OCI-LY1 (cell line): ENCODE data around the gene ARHGEF4.

ENCODE experiments used
- EZH2 ChIP-seq: fragments of 200-600 bp; sonication (generic), shearing (Covaris generic); IDR thresholded peaks from 2 replicates; pipeline ENCODE4 v1.8.0; 2017; ENCODE audit warnings: borderline replicate concordance, mixed run types, mild to moderate bottlenecking, antibody characterized with exemption, low read length, moderate library complexity, mixed read lengths
- TF ChIP-seq, protein P1 (sequence below): fragments of 200-600 bp; sonication (generic), shearing (Covaris generic); IDR thresholded peaks from 2 replicates; pipeline ENCODE4 v1.5.1; 2017; ENCODE audit warnings: mild to moderate bottlenecking, antibody characterized with exemption, low read length, moderate library complexity, mixed read lengths

- TF ChIP-seq, protein P1, sequence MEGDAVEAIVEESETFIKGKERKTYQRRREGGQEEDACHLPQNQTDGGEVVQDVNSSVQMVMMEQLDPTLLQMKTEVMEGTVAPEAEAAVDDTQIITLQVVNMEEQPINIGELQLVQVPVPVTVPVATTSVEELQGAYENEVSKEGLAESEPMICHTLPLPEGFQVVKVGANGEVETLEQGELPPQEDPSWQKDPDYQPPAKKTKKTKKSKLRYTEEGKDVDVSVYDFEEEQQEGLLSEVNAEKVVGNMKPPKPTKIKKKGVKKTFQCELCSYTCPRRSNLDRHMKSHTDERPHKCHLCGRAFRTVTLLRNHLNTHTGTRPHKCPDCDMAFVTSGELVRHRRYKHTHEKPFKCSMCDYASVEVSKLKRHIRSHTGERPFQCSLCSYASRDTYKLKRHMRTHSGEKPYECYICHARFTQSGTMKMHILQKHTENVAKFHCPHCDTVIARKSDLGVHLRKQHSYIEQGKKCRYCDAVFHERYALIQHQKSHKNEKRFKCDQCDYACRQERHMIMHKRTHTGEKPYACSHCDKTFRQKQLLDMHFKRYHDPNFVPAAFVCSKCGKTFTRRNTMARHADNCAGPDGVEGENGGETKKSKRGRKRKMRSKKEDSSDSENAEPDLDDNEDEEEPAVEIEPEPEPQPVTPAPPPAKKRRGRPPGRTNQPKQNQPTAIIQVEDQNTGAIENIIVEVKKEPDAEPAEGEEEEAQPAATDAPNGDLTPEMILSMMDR, result no peak
- TF ChIP-seq EZH2, result no peak
These were observed 218.7 kb downstream of the ARHGEF4 start for GRCh38 chr2:131055169-131056065.
